Subcutaneous preadipocyte (primary cell): Measurements from ENCODE around the gene CD4. TPM values are rescaled to one million over a fixed set of nuclear protein-coding genes. Genes with fewer than 3 reads are reported as not detected.

Source experiments
- total RNA-seq: library from RNA; depleted of rRNA; stranded (reverse); fragments of >200 nt; gene quantifications from 2 replicates; pipeline ENCODE4 v1.2.3, GENCODE V29; 2012

CD4 gene
- total RNA-seq = under 0.01 and 0.73 TPM in 2 replicates

DNA sequence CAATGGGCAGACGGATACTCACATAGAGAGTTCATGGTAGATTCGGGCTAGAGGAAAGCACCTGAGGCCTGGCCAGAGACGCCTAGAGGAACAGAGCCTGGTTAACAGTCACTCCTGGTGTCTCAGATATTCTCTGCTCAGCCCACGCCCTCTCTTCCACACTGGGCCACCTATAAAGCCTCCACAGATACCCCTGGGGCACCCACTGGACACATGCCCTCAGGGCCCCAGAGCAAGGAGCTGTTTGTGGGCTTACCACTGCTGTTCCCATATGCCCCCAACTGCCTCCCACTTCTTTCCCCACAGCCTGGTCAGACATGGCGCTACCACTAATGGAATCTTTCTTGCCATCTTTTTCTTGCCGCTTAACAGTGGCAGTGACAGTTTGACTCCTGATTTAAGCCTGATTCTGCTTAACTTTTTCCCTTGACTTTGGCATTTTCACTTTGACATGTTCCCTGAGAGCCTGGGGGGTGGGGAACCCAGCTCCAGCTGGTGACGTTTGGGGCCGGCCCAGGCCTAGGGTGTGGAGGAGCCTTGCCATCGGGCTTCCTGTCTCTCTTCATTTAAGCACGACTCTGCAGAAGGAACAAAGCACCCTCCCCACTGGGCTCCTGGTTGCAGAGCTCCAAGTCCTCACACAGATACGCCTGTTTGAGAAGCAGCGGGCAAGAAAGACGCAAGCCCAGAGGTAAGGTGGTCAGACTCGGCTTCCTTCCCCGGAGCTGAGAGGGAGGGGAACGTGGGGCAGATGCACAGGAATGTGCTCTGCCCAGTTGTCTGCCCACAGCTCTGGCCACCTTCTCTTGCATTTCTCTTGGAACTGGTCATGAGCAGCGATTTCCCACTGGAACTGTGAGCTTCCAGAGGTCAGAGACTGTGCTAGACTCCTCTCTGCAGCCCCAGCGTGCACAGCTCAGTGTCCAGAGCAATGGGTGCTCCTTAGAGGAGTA is at the start of gene CD4:
Gene CD4, plus strand, starts transcription at position 557 of the 953 bp plus-strand sequence. CDS start 10,611 bp downstream, outside the sequence.

DNA sequence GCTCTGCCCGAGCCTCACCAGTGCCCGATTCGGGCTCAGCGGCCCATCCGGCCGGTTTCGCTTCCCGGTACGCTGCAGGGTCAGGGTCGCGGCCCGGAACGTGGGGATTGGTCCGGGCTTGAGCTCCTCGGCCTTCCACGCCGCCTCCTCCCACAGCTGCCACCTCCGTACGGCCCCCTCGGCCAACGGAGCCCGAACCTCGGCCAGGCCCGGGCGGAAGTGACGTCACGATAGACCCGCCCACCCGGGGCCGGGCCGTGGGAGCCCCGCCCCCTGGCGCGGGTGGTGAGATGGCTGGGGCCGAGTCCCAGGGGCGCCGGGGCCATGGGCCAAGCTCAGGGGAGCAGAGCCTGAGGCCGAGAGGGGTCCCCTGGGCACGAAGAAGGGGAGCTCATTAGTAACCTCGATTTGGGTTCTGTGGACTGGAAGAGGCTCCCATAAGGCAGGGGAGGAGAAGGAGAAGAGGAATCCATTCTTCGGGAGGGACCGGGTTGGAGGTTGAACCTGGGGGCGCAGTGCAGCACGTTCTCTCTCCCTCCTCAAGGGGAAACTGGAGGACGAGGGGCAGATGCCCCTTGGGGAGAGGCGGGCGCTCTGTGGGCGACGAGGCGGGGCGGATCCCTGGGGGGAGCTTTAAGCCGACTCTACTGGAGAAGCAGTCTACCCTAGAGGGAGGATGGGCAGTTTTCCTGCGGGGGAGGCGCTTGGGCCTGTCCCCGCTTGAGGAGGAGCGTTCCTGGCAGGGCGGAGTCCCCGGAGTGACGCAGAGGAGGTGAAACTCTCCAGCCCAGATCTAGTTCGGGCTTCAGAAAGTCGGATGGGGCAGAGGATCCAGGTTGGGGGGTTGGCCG is 36.2 kb upstream of the CD4 start, which contains the start of gene MLF2:
Gene MLF2, minus strand, starts transcription at position 221 of the 851 bp plus-strand sequence. CDS start 807 bp downstream, outside the sequence.

DNA sequence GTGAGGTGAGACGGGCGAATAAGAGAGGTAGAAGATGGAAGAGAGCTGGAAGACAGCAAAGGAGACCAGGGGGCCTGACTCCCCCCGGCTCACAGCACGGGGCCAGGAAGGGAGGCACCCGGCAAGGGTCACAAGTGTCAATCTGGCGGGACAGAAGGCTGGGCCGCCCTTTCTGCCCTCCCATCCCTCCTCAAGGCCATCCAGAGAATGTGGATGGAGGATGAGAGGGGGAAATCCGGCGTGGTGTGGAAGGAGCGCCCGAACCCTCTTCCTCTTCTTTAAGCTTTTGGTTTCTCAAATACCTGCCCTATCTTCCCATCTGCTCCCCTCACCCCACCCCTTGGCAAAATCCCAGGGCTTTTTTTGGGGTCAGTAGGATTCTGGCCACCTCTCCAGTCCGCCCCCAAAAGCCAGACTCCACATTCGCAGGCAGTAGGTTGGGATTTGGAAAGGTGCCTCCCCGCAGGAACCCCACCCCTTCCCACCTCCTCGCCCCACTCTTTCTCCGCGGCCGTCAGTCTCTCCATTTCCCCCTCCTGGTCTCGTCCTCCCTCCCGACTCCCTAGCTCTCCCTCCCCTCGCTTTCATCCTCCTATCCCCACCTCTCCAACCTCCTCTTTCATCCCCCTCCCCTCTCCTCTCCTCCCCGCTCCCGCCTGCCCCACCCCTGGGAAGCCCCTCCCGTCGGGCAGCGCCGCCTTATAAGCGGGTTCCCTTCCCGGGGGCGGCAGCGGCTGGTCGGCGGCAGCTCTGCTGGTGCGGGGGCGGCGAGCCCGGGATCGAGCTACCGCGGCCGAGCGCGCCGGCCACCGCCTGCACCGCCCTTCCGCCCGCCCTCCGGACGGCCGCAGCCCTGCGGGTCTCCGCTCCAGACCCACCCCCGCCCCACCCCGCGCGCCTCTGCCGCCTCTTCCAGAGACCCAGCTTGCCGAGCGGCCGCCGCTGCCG is 23.4 kb upstream of the CD4 start, which contains the start of gene PTMS:
Gene PTMS, plus strand, starts transcription at position 730 of the 948 bp plus-strand sequence. CDS start 343 bp downstream, outside the sequence.

DNA sequence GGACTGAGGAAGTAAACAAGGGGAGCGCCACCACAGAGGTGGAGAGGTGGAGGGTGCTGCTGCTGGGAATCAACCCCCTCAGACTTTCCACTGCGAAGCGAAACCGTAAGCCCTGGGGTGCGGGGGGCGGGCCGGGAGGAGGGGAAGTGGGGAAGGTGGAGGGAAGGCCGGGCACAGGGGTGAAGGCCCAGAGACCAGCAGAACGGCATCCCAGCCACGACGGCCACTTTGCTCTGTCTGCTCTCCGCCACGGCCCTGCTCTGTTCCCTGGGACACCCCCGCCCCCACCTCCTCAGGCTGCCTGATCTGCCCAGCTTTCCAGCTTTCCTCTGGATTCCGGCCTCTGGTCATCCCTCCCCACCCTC is 17.0 kb upstream of the CD4 start, which contains the start of gene LAG3:
Gene LAG3, plus strand, starts transcription at position 190 of the 365 bp plus-strand sequence. CDS start 333 bp downstream, outside the sequence.

DNA sequence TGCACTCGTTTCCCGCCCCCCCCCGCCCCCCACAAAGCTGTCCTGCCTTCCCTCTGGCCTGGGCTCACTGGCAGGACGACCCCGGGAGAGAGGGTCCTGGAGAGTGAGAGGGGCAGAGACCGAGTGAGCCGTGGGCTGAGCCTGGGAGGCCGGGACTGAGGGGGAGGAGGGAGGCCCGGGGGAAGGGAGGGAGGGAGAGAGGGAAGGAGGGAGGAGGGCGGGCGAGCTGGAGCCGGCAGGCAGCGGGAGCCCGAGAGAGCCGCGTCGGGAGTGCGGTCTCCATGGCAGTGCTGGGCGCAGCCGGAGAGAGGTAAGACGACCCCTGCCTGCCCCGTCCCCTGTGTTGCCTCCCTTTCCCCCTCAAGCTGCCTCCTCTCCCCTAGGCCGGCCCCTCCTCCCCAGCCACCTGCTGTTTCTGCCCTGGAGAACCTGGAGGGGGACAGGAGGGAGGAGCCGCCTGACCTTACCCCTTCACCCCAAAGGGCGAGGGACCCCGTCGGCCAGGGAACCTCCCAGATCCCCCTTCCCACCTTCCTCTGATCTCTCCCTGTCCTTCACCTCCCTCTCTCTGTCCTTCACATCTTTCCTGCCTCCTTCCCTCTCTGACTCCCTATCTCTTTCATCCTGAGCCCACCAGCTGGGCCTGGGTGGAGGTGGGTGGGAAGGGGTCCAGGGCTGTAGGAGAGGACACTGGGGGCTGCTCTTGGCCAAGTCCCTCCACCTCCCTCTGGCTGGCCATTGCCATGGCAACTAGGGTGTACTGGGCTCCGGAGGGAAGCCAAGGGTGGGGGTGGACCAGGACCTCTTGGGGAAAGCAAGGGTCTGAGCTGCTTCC is 32.5 kb downstream of the CD4 start, which contains the start of gene GPR162:
Gene GPR162, plus strand, starts transcription at position 231 of the 835 bp plus-strand sequence. CDS start 2,078 bp downstream, outside the sequence.

DNA sequence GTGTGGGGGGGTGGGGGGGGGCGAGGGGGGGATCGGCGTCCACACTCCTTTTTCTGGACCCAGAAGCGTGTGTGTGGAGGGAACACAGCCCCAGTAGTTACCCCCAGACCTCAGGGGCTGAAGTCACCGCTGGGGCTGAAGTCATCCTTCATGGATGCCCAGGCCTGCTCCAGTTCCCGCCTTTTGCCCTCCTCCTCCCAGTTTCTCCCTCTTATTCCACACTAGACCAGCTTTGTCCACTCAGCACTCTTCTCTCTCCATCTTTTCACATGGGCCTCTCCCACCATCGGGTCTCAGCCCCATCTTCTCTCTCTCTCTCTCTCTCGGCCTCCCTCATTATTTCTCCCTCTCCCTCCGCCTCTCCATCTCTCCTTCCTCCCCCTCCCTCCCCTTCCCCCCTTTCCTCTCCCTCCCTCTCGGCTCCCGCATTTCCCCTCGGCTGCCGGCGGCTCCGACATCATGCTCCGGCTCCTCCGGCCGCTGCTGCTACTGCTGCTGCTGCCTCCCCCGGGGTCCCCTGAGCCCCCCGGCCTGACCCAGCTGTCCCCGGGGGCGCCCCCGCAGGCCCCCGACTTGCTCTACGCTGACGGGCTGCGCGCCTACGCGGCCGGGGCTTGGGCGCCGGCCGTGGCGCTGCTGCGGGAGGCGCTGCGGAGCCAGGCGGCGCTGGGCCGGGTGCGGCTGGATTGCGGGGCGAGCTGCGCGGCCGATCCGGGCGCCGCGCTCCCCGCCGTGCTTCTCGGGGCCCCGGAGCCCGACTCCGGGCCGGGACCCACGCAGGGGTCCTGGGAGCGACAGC is 38.9 kb downstream of the CD4 start, which contains the start of gene P3H3:
Gene P3H3, plus strand, starts transcription at position 426 of the 799 bp plus-strand sequence. Its CDS starts 34 bp downstream, at position 460.

DNA sequence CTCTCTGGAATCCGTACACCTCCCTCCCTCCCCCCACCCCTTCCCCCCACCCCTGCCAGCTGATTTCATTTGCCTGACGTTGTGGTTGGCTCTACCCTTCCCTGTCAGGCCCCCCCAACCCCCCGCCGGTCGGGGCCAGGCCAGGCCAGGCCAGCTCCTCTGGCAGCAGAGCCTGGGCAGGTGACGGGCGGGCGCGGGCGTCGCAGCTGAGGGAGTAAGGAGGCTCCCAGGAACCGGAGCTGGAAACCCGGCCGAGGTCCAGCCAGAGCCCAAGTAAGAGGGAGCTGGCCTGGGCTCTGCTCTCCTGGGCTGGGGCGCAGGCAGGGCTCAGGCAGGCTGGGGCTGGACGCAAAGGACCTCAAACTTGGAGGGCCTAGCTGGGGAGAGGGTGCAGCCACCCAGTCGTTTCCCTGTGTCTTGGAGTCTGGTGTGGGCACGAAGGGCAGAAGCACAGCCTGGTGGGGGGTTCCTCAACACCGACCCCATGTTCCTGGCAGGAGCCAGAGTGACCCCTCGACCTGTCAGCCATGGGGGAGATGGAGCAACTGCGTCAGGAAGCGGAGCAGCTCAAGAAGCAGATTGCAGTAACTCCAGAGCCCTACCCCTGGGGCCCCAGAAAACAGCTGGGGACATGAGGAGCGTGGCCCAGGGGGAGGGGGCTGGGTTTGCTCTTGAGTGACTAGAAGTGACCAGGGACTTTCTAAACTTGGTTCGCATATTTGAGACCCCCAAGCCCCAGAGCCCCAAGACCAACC is 51.6 kb downstream of the CD4 start, which contains the start of gene GNB3:
Gene GNB3, plus strand, starts transcription at position 165 of the 755 bp plus-strand sequence. Its CDS starts 363 bp downstream, at position 528.

DNA sequence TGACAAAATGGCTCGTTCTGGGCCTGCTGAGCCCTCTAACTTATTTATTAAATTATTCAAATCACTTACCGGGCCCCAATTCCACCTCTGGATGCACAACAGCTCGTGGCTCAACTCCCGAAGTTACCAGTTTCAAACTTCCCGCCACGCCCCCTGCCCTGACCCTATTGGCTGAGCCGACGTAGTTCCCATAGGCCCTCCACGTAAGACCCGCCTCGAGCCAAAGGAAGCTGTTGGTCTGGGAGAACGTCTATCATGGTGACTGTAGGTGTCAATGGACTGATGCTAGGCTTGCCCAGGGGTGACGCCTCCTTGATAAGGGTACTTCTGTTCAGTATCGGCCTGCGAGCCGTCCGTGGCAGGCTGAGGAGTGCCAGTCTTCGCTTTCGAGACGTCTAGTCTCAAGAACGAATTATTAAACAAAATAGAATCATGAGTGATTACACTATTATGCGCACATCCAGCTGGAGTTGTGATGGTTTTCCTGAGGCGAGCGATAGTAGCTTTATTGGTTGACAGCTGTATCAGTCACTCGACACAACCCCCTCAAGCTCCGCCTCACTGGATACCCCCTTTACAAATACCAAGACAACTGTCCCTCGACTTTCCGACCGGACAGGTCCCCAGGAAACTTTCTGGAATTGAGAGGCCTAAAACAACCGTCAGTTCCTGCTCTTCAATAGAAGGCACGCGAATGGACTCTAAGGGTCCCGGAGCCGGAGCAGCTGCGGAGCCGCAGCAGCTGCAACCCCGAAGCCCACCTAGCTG is 62.0 kb downstream of the CD4 start, which contains the start of gene CDCA3:
Gene CDCA3, minus strand, starts transcription at position 134 of the 768 bp plus-strand sequence. CDS start 334 bp downstream, outside the sequence.

DNA sequence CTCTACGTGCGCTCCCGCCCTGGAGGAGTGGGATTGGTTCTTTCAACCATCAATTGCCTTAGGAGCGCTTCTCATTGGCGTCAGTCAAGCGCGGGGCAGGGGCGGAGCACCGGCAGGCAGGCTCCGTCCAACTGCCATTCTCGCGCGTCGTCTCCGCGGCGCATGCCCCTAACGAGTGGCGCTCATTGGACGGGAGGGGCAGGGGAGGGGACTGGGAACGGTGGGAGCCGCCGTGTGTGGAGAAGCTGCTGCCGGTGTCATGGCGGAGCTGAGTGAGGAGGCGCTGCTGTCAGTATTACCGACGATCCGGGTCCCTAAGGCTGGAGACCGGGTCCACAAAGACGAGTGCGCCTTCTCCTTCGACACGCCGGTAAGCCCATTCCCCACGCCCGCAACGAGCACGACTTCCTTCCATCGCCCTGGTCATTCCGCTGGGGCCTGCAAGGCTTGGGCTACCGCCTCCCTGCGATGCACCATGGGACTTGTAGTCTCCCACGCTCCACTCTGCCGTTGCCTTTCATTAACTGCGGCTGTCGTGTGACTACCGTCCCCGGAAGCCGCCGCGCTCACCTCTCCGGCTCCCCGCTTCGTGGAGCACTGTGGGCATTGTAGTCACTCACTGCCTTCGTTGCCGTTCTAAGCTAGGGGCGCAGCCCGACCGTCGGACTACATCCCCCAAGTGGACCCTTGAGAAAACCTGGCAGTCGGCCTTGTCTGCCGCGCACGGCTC is 62.8 kb downstream of the CD4 start, which contains the start of gene USP5:
Gene USP5, plus strand, starts transcription at position 230 of the 730 bp plus-strand sequence. Its CDS starts 30 bp downstream, at position 260.

DNA sequence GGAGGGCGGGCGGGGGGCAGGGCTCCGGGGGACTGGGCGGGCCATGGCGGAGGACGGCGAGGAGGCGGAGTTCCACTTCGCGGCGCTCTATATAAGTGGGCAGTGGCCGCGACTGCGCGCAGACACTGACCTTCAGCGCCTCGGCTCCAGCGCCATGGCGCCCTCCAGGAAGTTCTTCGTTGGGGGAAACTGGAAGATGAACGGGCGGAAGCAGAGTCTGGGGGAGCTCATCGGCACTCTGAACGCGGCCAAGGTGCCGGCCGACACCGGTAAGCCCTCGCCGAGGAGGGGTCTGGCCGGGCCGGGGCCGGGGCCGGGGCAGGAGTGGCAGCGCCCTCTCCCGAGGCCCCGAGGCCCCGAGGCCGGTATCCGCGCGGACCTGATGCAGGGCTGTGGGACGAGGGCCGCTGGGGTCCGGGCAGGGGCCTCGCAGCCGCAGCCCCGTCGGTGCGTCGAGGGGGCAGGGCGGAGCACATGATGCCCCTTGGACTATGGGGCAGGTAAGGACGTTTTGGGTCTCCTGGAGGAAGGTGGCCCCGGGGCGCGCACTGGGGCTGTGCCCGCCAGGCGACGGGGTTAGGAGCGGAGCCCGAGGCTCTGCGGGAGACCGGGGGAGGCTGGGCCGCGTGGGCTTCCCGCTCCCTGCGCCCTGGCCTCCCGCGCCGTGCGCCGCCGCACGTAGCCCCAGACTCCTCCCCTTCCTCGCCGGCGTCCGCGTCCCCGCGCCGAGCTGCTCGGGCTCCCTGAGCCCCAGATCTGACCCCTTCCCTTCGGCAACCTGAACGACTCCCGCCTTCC is 78.3 kb downstream of the CD4 start, which contains the start of gene TPI1:
Gene TPI1, plus strand, starts transcription at position 119 of the 798 bp plus-strand sequence. Its CDS starts 36 bp downstream, at position 155.

Other genes starting within 250 kb of the CD4 start
- gene IFFO1, start 233.5 kb upstream of the CD4 start, total RNA-seq = 11.0 and 14.5 TPM in 2 replicates
- 22.4 and 33.8 TPM in 2 replicates for gene NOP2, start 221.2 kb upstream of the CD4 start, total RNA-seq
- 165 and 208 TPM in 2 replicates for gene CHD4, start 182.1 kb upstream of the CD4 start, total RNA-seq
- gene LPAR5, start 153.6 kb upstream of the CD4 start, total RNA-seq = not detected in 2 replicates
- gene ACRBP, start 142.1 kb upstream of the CD4 start, total RNA-seq = 0.78 and 1.1 TPM in 2 replicates
- gene ING4, start 126.4 kb upstream of the CD4 start, total RNA-seq = 13.5 and 21.7 TPM in 2 replicates
- gene ZNF384, start 100.2 kb upstream of the CD4 start, total RNA-seq = 16.9 and 17.8 TPM in 2 replicates
- under 0.01 TPM in 1 of 2 replicates, not detected in the other for gene PIANP, start 88.7 kb upstream of the CD4 start, total RNA-seq
- gene COPS7A, start 65.5 kb upstream of the CD4 start, total RNA-seq = 97.4 TPM in 2 replicates
- 133 and 141 TPM in 2 replicates for gene MLF2, start 36.4 kb upstream of the CD4 start, total RNA-seq
- 62.9 and 72.0 TPM in 2 replicates for gene PTMS, start 23.2 kb upstream of the CD4 start, total RNA-seq
- gene LAG3, start 17.0 kb upstream of the CD4 start, total RNA-seq = not detected in 2 replicates
- 0.73 and 1.2 TPM in 2 replicates for gene GPR162, start 32.3 kb downstream of the CD4 start, total RNA-seq
- 44.1 and 49.3 TPM in 2 replicates for gene P3H3, start 38.9 kb downstream of the CD4 start, total RNA-seq
- gene GNB3, start 51.4 kb downstream of the CD4 start, total RNA-seq = 1.1 and 2.2 TPM in 2 replicates
- gene CDCA3, start 61.8 kb downstream of the CD4 start, total RNA-seq = 29.4 and 36.4 TPM in 2 replicates
- 86.7 and 96.4 TPM in 2 replicates for gene USP5, start 62.6 kb downstream of the CD4 start, total RNA-seq
- 941 and 1,349 TPM in 2 replicates for gene TPI1, start 78.0 kb downstream of the CD4 start, total RNA-seq
- 4.0 and 4.9 TPM in 2 replicates for gene SPSB2, start 83.8 kb downstream of the CD4 start, total RNA-seq
- gene LRRC23, start 115.3 kb downstream of the CD4 start, total RNA-seq = 5.1 TPM in 2 replicates
- 6.6 and 9.0 TPM in 2 replicates for gene ENO2, start 125.1 kb downstream of the CD4 start, total RNA-seq
- 10.3 and 11.7 TPM in 2 replicates for gene ATN1, start 138.4 kb downstream of the CD4 start, total RNA-seq
- not detected in 2 replicates for gene RNU7-1, start 154.3 kb downstream of the CD4 start, total RNA-seq
- 37.7 and 63.9 TPM in 2 replicates for gene C12orf57, start 154.5 kb downstream of the CD4 start, total RNA-seq
- gene PTPN6, start 161.8 kb downstream of the CD4 start, total RNA-seq = not detected in 2 replicates
- gene PHB2, start 181.1 kb downstream of the CD4 start, total RNA-seq = 213 and 237 TPM in 2 replicates
- gene EMG1, start 181.4 kb downstream of the CD4 start, total RNA-seq = 44.5 and 46.1 TPM in 2 replicates
- 24.3 and 27.8 TPM in 2 replicates for gene LPCAT3, start 228.9 kb downstream of the CD4 start, total RNA-seq